Head of caudate nucleus (tissue), 42 donors: ENCODE results near the gene ESYT2.

Experiments used
- DNase-seq, 42 donors: peaks; one replicate each; pipeline versions ENCODE4 v3.0.0 to v3.0.0-alpha.2; 2020 to 2021; ENCODE audit warnings: mixed read lengths in 7 of 42
- intact Hi-C: fragments of 100-400 bp; cut with DNase I; formaldehyde crosslinking; loops from one replicate; pipeline ENCODE4 v1.15.0; 2022

Gene ESYT2

GRCh38 chr7:158737064-158737695, 92.1 kb downstream of the ESYT2 start:
- peak in 1 of 42 donors; percentile 17 for DNase-seq
- intact Hi-C loops = no loop called here

DNA sequence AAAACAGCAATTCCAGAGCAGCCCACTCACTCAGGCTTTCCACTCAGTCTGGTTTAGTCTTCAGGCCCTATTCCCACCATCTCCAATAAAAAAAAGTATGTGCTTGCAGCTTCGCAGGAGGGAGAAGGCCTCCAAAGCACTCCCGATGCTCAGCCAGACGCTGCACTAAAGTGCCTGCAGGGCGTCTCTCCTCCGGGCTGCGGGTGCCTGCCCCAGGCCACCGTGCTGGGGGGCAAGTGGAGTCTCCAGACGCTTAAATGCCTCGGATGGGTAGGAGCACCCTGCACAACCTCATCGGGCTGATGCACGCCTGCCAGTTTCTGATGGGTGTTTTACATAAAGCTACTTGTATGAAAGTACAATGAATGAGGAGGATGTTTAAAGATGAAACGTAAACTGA, 93.4 kb downstream of the ESYT2 start:
- DNase-seq = peak in 7 of 42 donors; percentile 6 to 50 (median 38)
- intact Hi-C loops = no loop called here

GRCh38 chr7:158734861-158735260, 94.4 kb downstream of the ESYT2 start:
- intact Hi-C loops = no loop called here
- DNase-seq = peak in 30 of 42 donors; percentile 20 to 82 (median 52)

DNA sequence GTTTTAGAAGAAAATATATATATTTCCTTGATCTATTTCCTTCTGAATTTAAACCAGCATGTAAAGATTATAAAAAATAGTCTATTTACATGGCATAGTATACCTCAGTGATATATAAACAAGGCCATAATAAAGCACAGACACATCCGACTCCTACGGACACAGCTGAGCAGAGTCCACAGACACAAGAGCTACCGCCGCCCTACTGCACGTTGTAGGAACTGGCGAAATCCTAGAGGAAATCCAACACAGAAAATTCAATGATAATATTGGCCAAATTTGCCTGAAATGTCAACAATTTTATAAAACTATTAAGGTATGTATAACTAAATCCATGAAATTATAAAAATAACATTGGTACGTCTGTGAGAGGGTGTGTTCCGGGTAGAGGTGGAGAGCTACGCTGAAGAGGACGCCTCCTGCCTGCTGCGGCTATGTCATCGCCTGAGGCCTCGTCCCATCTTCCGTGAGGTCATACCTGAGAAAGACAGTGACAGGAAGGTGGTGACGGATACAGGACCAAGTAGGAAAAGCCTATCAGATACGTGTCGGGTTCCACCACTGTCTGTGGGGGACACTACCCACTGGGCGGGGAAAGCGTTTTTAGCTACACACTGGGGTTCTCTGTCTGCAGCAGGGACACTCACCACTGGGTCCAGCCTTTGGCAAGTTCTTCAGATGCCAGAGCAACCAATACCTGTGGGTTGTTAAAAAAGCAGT, 95.4 kb downstream of the ESYT2 start:
- peak in 2 of 42 donors; percentile 27 to 39 for DNase-seq
- intact Hi-C loops = no loop called here

DNA sequence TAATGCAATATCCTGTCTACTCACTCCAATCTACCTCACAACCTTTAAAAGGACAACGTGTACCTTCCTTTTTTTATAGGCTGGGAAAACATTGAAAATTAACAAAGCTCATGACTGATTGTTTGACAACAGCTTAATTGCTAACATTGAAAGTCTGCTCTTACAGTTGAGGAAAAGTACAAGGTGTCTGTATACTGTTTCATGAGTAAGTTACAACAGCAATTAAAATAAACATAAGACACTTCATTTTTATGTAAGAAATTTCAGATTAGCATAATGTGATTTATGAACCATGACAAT, 96.1 kb downstream of the ESYT2 start:
- DNase-seq = no peak
- intact Hi-C loops = no loop called here

- intact Hi-C loops = no loop called here
- peak in 3 of 42 donors; percentile 23 to 29 (median 26) for DNase-seq
Measured at GRCh38 chr7:158732494-158733219, 96.7 kb downstream of the ESYT2 start.

- peak in 2 of 42 donors; percentile 36 to 40 for DNase-seq
- intact Hi-C loops = no loop called here
Measured at GRCh38 chr7:158731761-158732160, 97.5 kb downstream of the ESYT2 start.

DNA sequence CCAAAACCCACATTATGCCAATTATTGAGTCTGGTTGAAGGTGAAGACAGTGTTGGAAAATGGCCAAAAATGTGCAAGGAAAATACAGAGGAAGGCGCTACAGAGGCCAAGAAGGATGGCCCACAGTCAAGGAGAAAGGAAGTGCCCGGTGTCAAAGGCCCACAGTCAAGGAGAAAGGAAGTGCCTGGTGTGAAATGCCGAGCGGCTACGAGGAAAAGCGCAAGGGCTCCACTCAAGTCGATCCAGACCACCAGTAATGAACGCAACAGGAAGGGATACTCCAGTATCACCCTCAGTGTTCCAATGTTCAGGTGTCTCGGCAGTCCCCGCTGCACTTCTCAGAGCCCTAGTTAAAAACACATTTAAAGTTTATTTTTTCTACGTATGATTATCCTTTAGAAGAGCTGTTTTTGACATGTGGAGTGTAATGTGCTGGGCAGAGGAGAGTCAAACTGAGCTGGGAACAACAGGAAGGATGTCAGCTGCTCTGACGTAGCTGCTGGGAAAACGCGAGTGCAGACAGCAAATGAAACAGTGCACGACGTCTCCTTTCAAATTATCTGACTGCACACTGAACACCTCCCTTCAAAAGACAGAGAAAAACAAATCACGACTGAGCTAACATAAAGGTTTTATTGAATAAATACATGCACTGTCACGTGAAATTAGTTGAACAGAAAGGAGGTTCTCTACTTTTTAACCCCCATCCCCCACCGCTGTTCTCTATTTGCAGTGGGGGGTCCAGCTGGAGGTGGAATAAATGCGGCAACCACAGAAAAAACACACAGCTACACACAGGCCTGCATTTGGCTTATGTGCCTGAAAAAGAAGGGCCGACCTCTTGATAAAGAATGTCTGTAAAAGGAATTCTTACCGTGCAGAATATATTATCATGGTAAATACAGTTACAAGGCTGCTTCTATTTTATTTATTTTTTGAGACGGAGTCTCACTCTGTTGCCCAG, 98.6 kb downstream of the ESYT2 start:
- intact Hi-C loops = no loop called here
- peak in 17 of 42 donors; percentile 18 to 71 (median 50) for DNase-seq

- intact Hi-C loops = no loop called here
- peak in 6 of 42 donors; percentile 16 to 46 (median 37) for DNase-seq
Measured at GRCh38 chr7:158729646-158730382, 99.5 kb downstream of the ESYT2 start.

- intact Hi-C loops = no loop called here
- peak in 10 of 42 donors; percentile 18 to 60 (median 34) for DNase-seq
Measured at GRCh38 chr7:158728911-158729645, 100.2 kb downstream of the ESYT2 start.

DNA sequence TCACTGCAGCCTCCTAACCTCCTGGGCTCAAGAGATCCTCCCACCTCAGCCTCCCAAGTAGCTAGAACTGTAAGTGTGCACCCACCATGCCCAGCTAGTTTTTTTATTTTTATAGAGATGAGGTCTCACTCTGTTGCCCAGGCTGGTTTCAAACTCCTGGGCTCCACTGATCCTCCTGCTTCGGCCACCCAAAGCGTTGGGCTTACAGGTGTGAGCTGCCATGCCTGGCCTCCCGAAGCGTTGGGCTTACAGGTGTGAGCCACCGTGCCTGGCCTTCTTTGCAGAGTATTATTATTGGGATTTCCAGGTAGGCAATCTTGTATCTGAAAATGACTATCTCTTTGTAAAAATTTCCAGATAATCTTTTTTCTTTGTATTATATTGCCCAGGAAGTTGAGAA, 101.6 kb downstream of the ESYT2 start:
- DNase-seq = peak in 2 of 42 donors; percentile 25 to 27
- intact Hi-C loops = no loop called here

DNA sequence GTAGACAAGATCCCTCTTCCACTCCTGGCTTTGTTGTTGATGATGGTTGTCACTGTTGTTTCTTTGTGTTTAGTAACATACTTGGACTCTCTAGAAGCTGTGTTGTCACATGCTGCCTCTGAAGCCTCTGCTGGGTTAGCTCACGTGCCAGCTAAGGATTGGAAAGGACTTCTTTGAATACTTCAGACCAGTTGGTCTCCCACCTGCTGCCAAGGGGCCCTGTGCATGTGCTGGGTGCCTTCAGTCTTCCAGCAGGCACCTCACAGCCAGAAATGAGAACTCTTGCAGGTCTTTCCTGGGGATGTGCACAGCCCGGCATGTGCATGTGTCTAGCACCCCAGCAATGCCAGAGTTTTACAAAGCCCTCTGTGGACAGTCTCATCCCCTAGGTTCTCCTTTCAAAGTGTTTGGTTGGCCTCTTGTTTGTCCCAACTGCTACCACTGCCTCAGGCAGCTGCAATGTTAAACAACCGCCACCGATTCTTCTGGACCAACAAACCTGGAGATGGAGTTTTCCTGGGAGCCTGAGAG, 103.0 kb downstream of the ESYT2 start:
- intact Hi-C loops = no loop called here
- peak in 2 of 42 donors; percentile 13 to 30 for DNase-seq

DNA sequence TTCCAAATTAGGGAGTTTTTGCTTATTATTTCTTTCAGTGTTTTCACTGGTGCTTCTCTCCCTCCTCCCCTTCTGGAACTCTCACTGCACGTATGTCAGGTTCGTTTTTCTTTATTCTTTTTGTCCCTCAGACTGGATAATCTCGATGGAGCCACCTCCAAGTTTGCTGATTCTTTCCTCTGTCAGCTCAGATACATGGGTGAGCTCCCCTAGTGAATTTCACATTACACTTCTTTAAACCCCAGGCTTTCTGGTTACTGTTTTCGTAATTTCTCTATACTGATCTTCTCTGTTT, 103.9 kb downstream of the ESYT2 start:
- intact Hi-C loops = no loop called here
- DNase-seq = no peak

- intact Hi-C loops = no loop called here
- peak in 10 of 42 donors; percentile 21 to 68 (median 42) for DNase-seq
Measured at GRCh38 chr7:158724658-158725505, 104.4 kb downstream of the ESYT2 start.

DNA sequence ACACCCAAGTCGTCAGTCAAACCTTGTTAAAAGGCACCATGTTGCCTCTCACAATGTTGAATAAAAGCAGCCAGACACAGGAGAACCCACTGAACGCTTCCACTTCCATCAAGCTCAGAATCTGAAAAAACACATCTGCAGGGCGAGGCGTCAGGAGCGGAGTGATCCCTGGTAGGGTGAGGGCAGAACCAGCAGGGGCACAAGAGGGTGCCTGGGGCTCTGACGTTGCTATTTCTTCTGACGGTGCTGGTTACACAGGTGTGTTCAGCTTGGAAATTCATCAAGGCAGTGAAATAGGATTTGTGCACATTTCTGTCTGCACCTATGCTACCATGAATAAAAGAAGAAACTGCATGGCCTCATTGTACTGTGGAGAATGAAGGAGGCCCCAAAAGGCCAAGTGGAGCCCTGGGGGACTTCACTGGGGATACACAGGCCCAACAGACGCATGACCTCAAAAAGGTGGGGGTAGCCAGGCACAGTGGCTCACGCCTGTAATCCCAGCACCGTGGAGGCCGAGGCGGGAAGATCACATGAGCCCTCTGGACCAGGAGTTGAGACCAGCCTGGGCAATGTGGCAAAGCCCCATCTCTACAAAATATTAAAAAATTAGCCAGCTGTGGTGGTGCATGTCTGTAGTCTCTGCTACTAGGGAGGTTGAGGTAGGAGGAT, 105.5 kb downstream of the ESYT2 start:
- peak in 2 of 42 donors; percentile 25 to 27 for DNase-seq
- intact Hi-C loops = no loop called here

DNA sequence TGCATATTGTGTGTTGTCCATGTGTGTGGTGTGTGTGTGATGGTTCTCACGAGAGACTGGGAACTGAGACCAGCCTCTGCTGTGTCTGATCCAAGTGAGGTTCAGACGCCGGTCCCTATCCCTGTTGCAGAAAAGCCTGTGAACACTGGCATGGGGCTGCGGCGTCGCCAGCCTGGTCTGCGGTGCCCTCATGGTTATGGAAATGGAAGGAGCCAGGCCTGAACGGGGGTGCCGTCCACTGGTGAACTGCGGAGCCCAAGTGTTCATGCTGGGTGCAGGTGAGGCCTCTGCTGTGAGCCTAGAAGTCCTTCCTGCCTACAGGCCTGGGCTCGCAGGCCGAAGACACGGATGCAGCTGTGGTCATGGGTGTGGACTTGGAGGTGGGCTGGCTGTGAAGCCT, 106.0 kb downstream of the ESYT2 start:
- intact Hi-C loops = no loop called here
- peak in 2 of 42 donors; percentile 6 to 27 for DNase-seq
